Breast epithelium (tissue), 3 donors: ENCODE data around the gene DAND5.

ENCODE experiments used
- CTCF ChIP-seq, 3 donors: fragments of 450-650 bp; IDR thresholded peaks; one replicate each; pipeline ENCODE4 v1.5.1; 2016 to 2017; ENCODE audit warnings: antibody characterized with exemption in 3 of 3, mild to moderate bottlenecking in 3 of 3, moderate library complexity in 3 of 3
- POLR2A ChIP-seq: fragments of 450-650 bp; IDR thresholded peaks from one replicate; pipeline ENCODE4 v1.6.1; 2016; ENCODE audit warnings: antibody characterized with exemption, mild to moderate bottlenecking, moderate library complexity

GRCh38 chr19:13005253-13005652, 35.9 kb downstream of the DAND5 start:
- TF ChIP-seq POLR2A (no peak), CTCF (IDR thresholded peaks at IDR 0.05) (no peak)
